Smooth muscle cell (in vitro differentiated cells): Measurements from ENCODE around the gene ADGRL2. TPM values are rescaled to one million over a fixed set of nuclear protein-coding genes. Genes with fewer than 3 reads are reported as not detected.

Source experiments
- DNase-seq: peaks from one replicate; lab custom pipeline; 2025; ENCODE audit not compliant: unreplicated experiment; lab: John Stamatoyannopoulos, UW
- H2AFZ ChIP-seq: fragments of 200-600 bp; sonication (generic); 2 replicates; pipeline ENCODE4 v1.6.0; 2016; ENCODE audit warnings: antibody characterized with exemption, low read depth, mild to moderate bottlenecking
- H3F3A ChIP-seq: fragments of 200-600 bp; sonication (generic); 2 replicates; pipeline ENCODE4 v1.6.0; 2017; ENCODE audit warnings: antibody characterized with exemption, low read depth
- H3K27ac ChIP-seq: fragments of 200-600 bp; sonication (generic); 2 replicates; pipeline ENCODE4 v1.5.1; 2016; ENCODE audit warnings: low read depth, mild to moderate bottlenecking
- H3K27me3 ChIP-seq: fragments of 200-600 bp; sonication (generic); 2 replicates; pipeline ENCODE4 v1.6.1; 2016; ENCODE audit warnings: low read depth, mild to moderate bottlenecking
- H3K36me3 ChIP-seq: fragments of 200-600 bp; sonication (generic); 2 replicates; pipeline ENCODE4 v1.5.1; 2016; ENCODE audit warnings: low read depth
- H3K4me1 ChIP-seq: fragments of 200-600 bp; sonication (generic); 2 replicates; pipeline ENCODE4 v1.5.1; 2016; ENCODE audit warnings: low read depth
- H3K4me2 ChIP-seq: fragments of 200-600 bp; sonication (generic); 2 replicates; pipeline ENCODE4 v1.6.0; 2016; ENCODE audit warnings: mild to moderate bottlenecking
- H3K4me3 ChIP-seq: fragments of 200-600 bp; sonication (generic); 2 replicates; pipeline ENCODE4 v1.5.1; 2016; ENCODE audit warnings: mild to moderate bottlenecking
- H3K79me2 ChIP-seq: fragments of 200-600 bp; sonication (generic); 2 replicates; pipeline ENCODE4 v1.6.0; 2016; ENCODE audit warnings: low read depth, mild to moderate bottlenecking
- H3K9ac ChIP-seq: fragments of 200-600 bp; sonication (generic); 2 replicates; pipeline ENCODE4 v1.6.0; 2016; ENCODE audit warnings: low read depth
- H3K9me3 ChIP-seq: fragments of 200-600 bp; sonication (generic); replicated peaks from 2 replicates; pipeline ENCODE4 v1.5.1; 2016; ENCODE audit warnings: low read depth
- H4K20me1 ChIP-seq: fragments of 200-600 bp; sonication (generic); 2 replicates; pipeline ENCODE4 v1.6.0; 2016; ENCODE audit warnings: low read depth
- CTCF ChIP-seq: fragments of 200-600 bp; sonication (generic); IDR thresholded peaks from 2 replicates; pipeline ENCODE4 v1.5.1; 2017; ENCODE audit warnings: borderline replicate concordance, mild to moderate bottlenecking, antibody characterized with exemption; ENCODE audit not compliant: insufficient read depth, poor library complexity, severe bottlenecking
- WGBS: methylation state at CpG from one replicate; pipeline ENCODE4 v1.1.7; 2016; ENCODE audit warnings: low lambda C conversion rate; 5-methylcytosine and 5-hydroxymethylcytosine counted together
- polyA plus RNA-seq: library from polyadenylated mRNA; unstranded; fragments of >200 nt; fragmentation: Nextera tagmentation; extraction: Ambion mirVana; gene quantifications from 2 replicates; pipeline ENCODE4 v1.2.1, GENCODE V29; 2016
- total RNA-seq: library from RNA; depleted of rRNA; stranded (reverse); fragments of >200 nt; gene quantifications from 2 replicates; pipeline ENCODE4 v1.2.3, GENCODE V29; 2014

ADGRL2 gene
- total and polyA plus RNA-seq, 2 experiments from 2014 or later, result 25.1 to 119 TPM

GRCh38 chr1:81802707-81803430 is 2.1 kb downstream of the ADGRL2 start:
- Histone ChIP-seq H3K4me2 (peak overlapping the region; percentile 98), H4K20me1 (peaks cover 57% of the 10 kb centered on the region), H3K36me3 (no peaks in the 10 kb centered on the region), H2AFZ (peak overlapping the region; percentile 68), H3F3A (peaks cover 8% of the 10 kb centered on the region), H3K9me3 (no peaks in the 10 kb centered on the region), H3K4me3 (peak overlapping the region; percentile 97), H3K27me3 (no peaks in the 10 kb centered on the region), H3K9ac (peak overlapping the region; percentile 49), H3K4me1 (peaks cover 58% of the 10 kb centered on the region), H3K79me2 (peaks cover 64% of the 10 kb centered on the region), H3K27ac (peak overlapping the region; percentile 13)
- TF ChIP-seq CTCF, result peak; percentile 22
- WGBS, result 1% methylated on average over 27 of the region's 55 CpGs
- DNase-seq, result no peak

- peak overlapping the region; percentile 98 for H3K4me2 ChIP-seq
- H3K9me3 ChIP-seq, result no peaks in the 10 kb centered on the region
- peak overlapping the region; percentile 68 for H2AFZ ChIP-seq
- H3F3A ChIP-seq, result peaks cover 8% of the 10 kb centered on the region
- H3K36me3 ChIP-seq, result no peaks in the 10 kb centered on the region
- H3K9ac ChIP-seq, result peak overlapping the region; percentile 49
- WGBS, result 1% methylated on average over 15 of the region's 15 CpGs
- H3K4me3 ChIP-seq, result peak overlapping the region; percentile 97
- no peak for TF ChIP-seq CTCF
- peaks cover 71% of the 10 kb centered on the region for H3K79me2 ChIP-seq
- no peaks in the 10 kb centered on the region for H3K27me3 ChIP-seq
- H3K27ac ChIP-seq, result no peak overlapping the region
- no peak for DNase-seq
- peaks cover 64% of the 10 kb centered on the region for H4K20me1 ChIP-seq
- peaks cover 57% of the 10 kb centered on the region for H3K4me1 ChIP-seq
These were observed 2.8 kb downstream of the ADGRL2 start for GRCh38 chr1:81803431-81804110.

- Histone ChIP-seq H3K27ac (no peak overlapping the region), H3K4me2 (peak overlapping the region; percentile 98), H3K36me3 (no peaks in the 10 kb centered on the region), H3F3A (peaks cover 8% of the 10 kb centered on the region), H2AFZ (peak overlapping the region; percentile 10), H3K9me3 (no peaks in the 10 kb centered on the region), H3K79me2 (peaks cover 78% of the 10 kb centered on the region), H3K27me3 (no peaks in the 10 kb centered on the region), H3K4me1 (peaks cover 58% of the 10 kb centered on the region), H4K20me1 (peaks cover 71% of the 10 kb centered on the region), H3K9ac (no peak overlapping the region), H3K4me3 (peak overlapping the region; percentile 97)
- 31% methylated on average over 2 of the region's 2 CpGs for WGBS
- no peak for DNase-seq
- TF ChIP-seq CTCF, result no peak
These were observed 3.6 kb downstream of the ADGRL2 start for GRCh38 chr1:81804312-81804711.
